HEK293 (cell line): ENCODE measurements around the gene TRAF7.

Experiments used
- CTCF ChIA-PET: fragments of 350-600 bp; formaldehyde crosslinking; extraction: SDS; loops from one replicate; lab custom pipeline; 2021; ENCODE audit warnings: antibody characterized with exemption; lab: Yijun Ruan, JAX
- POLR2A ChIA-PET: fragments of 300-600 bp; formaldehyde crosslinking; extraction: SDS; loops from one replicate; lab custom pipeline; 2020; ENCODE audit warnings: antibody characterized with exemption, inconsistent platforms; lab: Yijun Ruan, JAX
- H3K27ac ChIP-seq: fragments of 200-500 bp; sonication (Bioruptor generic); 2 replicates; pipeline ENCODE4 v1.5.1; 2014; ENCODE audit warnings: low read depth, low read length, control low read depth, inconsistent platforms; ENCODE audit errors: extremely low read depth
- H3K36me3 ChIP-seq, 2 experiments: fragments of 200-500 bp in 1 of 2; sonication (Bioruptor generic) in 1 of 2; 1 replicate in 1 of 2; 2 replicates in 1 of 2; pipeline ENCODE4 v1.5.1; 2014 to 2017; ENCODE audit warnings: inconsistent platforms in 2 of 2, low read length in 2 of 2; ENCODE audit not compliant: control insufficient read depth in 2 of 2, insufficient read depth in 1 of 2
- H3K4me1 ChIP-seq: fragments of 200-500 bp; sonication (Bioruptor generic); 2 replicates; pipeline ENCODE4 v1.5.1; 2014; ENCODE audit warnings: mild to moderate bottlenecking, low read length, inconsistent platforms; ENCODE audit not compliant: control insufficient read depth, insufficient read depth
- H3K4me3 ChIP-seq: 2 replicates; pipeline ENCODE4 v1.5.1; 2011; ENCODE audit warnings: low read depth, mild to moderate bottlenecking, control low read depth, low read length, moderate library complexity
- H3K9me3 ChIP-seq: fragments of 200-500 bp; sonication (Bioruptor generic); 2 replicates; pipeline ENCODE4 v1.5.1; 2014; ENCODE audit warnings: low read depth, low read length, inconsistent platforms; ENCODE audit not compliant: control insufficient read depth, insufficient read depth
- FEZF1 ChIP-seq: fragments of 450-650 bp; formaldehyde crosslinking; IDR thresholded peaks from 2 replicates; pipeline ENCODE4 v1.5.1; 2016; ENCODE audit warnings: missing biosample characterization, missing genetic modification characterization
- GLIS1 ChIP-seq: fragments of 450-650 bp; formaldehyde crosslinking; IDR thresholded peaks from 2 replicates; pipeline ENCODE4 v1.5.1; 2016; ENCODE audit warnings: missing biosample characterization, missing genetic modification characterization
- KLF16 ChIP-seq: fragments of 450-650 bp; formaldehyde crosslinking; IDR thresholded peaks from 2 replicates; pipeline ENCODE4 v1.5.1; 2017; ENCODE audit warnings: missing biosample characterization, missing genetic modification characterization
- ZBTB48 ChIP-seq: fragments of 450-650 bp; formaldehyde crosslinking; IDR thresholded peaks from 2 replicates; pipeline ENCODE4 v1.5.1; 2016; ENCODE audit warnings: missing biosample characterization, missing genetic modification characterization
- ZBTB8A ChIP-seq: fragments of 450-650 bp; formaldehyde crosslinking; IDR thresholded peaks from 2 replicates; pipeline ENCODE4 v1.5.1; 2016; ENCODE audit warnings: missing biosample characterization, missing genetic modification characterization
- ZFP69B ChIP-seq: fragments of 450-650 bp; formaldehyde crosslinking; IDR thresholded peaks from 2 replicates; pipeline ENCODE4 v1.5.1; 2016; ENCODE audit warnings: missing biosample characterization, missing genetic modification characterization
- ZNF211 ChIP-seq: fragments of 450-650 bp; formaldehyde crosslinking; IDR thresholded peaks from 2 replicates; pipeline ENCODE4 v1.5.1; 2016; ENCODE audit warnings: low read depth, missing biosample characterization, missing genetic modification characterization
- ZNF292 ChIP-seq: fragments of 450-650 bp; formaldehyde crosslinking; IDR thresholded peaks from 2 replicates; pipeline ENCODE4 v1.5.1; 2016; ENCODE audit warnings: low read depth, missing biosample characterization, missing genetic modification characterization, borderline replicate concordance
- ZNF416 ChIP-seq: fragments of 450-650 bp; formaldehyde crosslinking; IDR thresholded peaks from 2 replicates; pipeline ENCODE4 v1.5.1; 2016; ENCODE audit warnings: missing biosample characterization, missing genetic modification characterization
- ZNF658 ChIP-seq: fragments of 450-650 bp; formaldehyde crosslinking; IDR thresholded peaks from 2 replicates; pipeline ENCODE4; 2016; ENCODE audit warnings: missing biosample characterization, missing genetic modification characterization
- ZNF677 ChIP-seq: fragments of 450-650 bp; IDR thresholded peaks from 2 replicates; pipeline ENCODE4 v1.5.0; 2018; ENCODE audit warnings: missing biosample characterization, mild to moderate bottlenecking, missing genetic modification characterization, moderate library complexity
- ZNF792 ChIP-seq: fragments of 450-650 bp; formaldehyde crosslinking; IDR thresholded peaks from 2 replicates; pipeline ENCODE4 v1.5.1; 2016; ENCODE audit warnings: missing biosample characterization, missing genetic modification characterization
- TF ChIP-seq, protein P1 (sequence below): fragments of 450-650 bp; formaldehyde crosslinking; IDR thresholded peaks from 2 replicates; pipeline ENCODE4 v1.5.1; 2016; ENCODE audit warnings: missing biosample characterization, missing genetic modification characterization
- TF ChIP-seq, protein P2 (sequence below): fragments of 450-650 bp; formaldehyde crosslinking; IDR thresholded peaks from 2 replicates; pipeline ENCODE4 v1.5.1; 2016; ENCODE audit warnings: missing biosample characterization, missing genetic modification characterization
- TF ChIP-seq, protein P3 (sequence below): fragments of 450-650 bp; formaldehyde crosslinking; IDR thresholded peaks from 2 replicates; pipeline ENCODE4 v1.5.1; 2016; ENCODE audit warnings: missing biosample characterization, missing genetic modification characterization
- TF ChIP-seq, protein P4 (sequence below): fragments of 450-650 bp; formaldehyde crosslinking; IDR thresholded peaks from 2 replicates; pipeline ENCODE4 v1.5.1; 2016; ENCODE audit warnings: missing biosample characterization, missing genetic modification characterization
- TF ChIP-seq, protein P5 (sequence below): fragments of 450-650 bp; formaldehyde crosslinking; conservative IDR thresholded peaks from 2 replicates; pipeline ENCODE4 v1.5.1; 2016; ENCODE audit warnings: low read depth, missing biosample characterization, missing genetic modification characterization
- TF ChIP-seq, protein P6 (sequence below): fragments of 450-650 bp; formaldehyde crosslinking; IDR thresholded peaks from 2 replicates; pipeline ENCODE4 v1.5.1; 2017; ENCODE audit warnings: missing biosample characterization, missing genetic modification characterization
- TF ChIP-seq, protein P7 (sequence below): fragments of 450-650 bp; formaldehyde crosslinking; IDR thresholded peaks from 2 replicates; pipeline ENCODE4 v1.5.1; 2016; ENCODE audit warnings: missing biosample characterization, missing genetic modification characterization

The TRAF7 gene

DNA sequence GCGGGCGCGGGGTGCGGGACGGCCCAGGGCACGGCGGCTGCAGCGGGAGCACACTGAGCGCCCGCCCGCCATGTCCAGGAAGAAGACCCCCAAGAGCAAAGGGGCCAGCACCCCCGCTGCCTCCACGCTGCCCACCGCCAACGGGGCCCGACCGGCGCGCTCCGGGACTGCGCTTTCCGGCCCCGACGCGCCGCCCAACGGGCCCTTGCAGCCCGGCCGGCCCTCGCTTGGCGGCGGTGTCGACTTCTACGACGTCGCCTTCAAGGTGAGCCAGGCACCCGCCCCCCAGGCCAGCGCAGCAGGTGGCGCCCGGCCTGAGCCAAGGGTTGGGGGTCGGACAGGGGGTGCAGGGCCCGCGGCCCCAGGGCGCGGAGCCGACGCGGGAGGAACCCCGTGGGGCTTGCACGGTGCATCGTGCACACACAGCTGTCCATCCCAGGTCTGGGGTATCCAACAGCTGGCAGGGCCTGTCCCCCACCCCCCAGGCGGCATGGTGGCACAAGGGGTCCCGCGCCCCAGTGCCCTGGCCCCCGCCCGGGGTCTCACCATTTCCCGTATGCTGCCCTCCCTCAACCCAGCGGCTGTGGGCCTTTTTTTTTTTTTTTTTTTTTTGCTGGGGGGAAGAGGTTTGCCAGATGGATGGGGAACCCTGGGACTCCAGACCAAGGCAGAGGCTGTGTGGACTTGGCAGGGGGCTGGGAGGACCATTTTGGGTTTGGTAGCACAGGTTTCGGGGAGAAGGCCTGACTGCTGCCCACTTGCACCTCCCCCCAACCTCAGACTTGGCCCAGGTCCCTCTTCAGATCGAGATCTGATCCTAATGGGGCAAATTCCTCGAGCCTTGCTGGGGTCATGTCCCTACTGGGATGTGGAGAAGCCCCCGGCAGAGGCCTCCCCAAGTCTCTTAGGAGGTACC is 6.6 kb upstream of the TRAF7 start (continued):
- TF ChIP-seq, protein P1, sequence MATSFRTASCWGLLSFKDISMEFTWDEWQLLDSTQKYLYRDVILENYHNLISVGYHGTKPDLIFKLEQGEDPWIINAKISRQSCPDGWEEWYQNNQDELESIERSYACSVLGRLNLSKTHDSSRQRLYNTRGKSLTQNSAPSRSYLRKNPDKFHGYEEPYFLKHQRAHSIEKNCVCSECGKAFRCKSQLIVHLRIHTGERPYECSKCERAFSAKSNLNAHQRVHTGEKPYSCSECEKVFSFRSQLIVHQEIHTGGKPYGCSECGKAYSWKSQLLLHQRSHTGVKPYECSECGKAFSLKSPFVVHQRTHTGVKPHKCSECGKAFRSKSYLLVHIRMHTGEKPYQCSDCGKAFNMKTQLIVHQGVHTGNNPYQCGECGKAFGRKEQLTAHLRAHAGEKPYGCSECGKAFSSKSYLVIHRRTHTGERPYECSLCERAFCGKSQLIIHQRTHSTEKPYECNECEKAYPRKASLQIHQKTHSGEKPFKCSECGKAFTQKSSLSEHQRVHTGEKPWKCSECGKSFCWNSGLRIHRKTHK: no peak
- TF ChIP-seq, protein P2, sequence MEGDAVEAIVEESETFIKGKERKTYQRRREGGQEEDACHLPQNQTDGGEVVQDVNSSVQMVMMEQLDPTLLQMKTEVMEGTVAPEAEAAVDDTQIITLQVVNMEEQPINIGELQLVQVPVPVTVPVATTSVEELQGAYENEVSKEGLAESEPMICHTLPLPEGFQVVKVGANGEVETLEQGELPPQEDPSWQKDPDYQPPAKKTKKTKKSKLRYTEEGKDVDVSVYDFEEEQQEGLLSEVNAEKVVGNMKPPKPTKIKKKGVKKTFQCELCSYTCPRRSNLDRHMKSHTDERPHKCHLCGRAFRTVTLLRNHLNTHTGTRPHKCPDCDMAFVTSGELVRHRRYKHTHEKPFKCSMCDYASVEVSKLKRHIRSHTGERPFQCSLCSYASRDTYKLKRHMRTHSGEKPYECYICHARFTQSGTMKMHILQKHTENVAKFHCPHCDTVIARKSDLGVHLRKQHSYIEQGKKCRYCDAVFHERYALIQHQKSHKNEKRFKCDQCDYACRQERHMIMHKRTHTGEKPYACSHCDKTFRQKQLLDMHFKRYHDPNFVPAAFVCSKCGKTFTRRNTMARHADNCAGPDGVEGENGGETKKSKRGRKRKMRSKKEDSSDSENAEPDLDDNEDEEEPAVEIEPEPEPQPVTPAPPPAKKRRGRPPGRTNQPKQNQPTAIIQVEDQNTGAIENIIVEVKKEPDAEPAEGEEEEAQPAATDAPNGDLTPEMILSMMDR: 0 out of 2 replicates have a peak, but pooled peaks have one; percentile 50
- TF ChIP-seq ZFP69B (tag by site-specific recombination) (no peak), ZBTB8A (0 out of 2 replicates have a peak, but pooled peaks have one; percentile 19), ZNF792 (no peak), ZBTB48 (tag by site-specific recombination) (peak; percentile 44; the same call in 1 of the 2 replicates), ZNF658 (tag by site-specific recombination) (no peak), ZNF677 (tag by site-specific recombination) (0 out of 2 replicates have a peak, but pooled peaks have one; percentile 17)
- TF ChIP-seq, protein P3, sequence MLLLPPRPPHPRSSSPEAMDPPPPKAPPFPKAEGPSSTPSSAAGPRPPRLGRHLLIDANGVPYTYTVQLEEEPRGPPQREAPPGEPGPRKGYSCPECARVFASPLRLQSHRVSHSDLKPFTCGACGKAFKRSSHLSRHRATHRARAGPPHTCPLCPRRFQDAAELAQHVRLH (tag by site-specific recombination): no peak
- TF ChIP-seq, protein P4, sequence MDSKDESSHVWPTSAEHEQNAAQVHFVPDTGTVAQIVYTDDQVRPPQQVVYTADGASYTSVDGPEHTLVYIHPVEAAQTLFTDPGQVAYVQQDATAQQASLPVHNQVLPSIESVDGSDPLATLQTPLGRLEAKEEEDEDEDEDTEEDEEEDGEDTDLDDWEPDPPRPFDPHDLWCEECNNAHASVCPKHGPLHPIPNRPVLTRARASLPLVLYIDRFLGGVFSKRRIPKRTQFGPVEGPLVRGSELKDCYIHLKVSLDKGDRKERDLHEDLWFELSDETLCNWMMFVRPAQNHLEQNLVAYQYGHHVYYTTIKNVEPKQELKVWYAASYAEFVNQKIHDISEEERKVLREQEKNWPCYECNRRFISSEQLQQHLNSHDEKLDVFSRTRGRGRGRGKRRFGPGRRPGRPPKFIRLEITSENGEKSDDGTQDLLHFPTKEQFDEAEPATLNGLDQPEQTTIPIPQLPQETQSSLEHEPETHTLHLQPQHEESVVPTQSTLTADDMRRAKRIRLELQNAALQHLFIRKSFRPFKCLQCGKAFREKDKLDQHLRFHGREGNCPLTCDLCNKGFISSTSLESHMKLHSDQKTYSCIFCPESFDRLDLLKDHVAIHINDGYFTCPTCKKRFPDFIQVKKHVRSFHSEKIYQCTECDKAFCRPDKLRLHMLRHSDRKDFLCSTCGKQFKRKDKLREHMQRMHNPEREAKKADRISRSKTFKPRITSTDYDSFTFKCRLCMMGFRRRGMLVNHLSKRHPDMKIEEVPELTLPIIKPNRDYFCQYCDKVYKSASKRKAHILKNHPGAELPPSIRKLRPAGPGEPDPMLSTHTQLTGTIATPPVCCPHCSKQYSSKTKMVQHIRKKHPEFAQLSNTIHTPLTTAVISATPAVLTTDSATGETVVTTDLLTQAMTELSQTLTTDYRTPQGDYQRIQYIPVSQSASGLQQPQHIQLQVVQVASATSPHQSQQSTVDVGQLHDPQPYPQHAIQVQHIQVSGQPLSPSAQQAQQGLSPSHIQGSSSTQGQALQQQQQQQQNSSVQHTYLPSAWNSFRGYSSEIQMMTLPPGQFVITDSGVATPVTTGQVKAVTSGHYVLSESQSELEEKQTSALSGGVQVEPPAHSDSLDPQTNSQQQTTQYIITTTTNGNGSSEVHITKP: peak; percentile 39; the same call in 1 of the 2 replicates

DNA sequence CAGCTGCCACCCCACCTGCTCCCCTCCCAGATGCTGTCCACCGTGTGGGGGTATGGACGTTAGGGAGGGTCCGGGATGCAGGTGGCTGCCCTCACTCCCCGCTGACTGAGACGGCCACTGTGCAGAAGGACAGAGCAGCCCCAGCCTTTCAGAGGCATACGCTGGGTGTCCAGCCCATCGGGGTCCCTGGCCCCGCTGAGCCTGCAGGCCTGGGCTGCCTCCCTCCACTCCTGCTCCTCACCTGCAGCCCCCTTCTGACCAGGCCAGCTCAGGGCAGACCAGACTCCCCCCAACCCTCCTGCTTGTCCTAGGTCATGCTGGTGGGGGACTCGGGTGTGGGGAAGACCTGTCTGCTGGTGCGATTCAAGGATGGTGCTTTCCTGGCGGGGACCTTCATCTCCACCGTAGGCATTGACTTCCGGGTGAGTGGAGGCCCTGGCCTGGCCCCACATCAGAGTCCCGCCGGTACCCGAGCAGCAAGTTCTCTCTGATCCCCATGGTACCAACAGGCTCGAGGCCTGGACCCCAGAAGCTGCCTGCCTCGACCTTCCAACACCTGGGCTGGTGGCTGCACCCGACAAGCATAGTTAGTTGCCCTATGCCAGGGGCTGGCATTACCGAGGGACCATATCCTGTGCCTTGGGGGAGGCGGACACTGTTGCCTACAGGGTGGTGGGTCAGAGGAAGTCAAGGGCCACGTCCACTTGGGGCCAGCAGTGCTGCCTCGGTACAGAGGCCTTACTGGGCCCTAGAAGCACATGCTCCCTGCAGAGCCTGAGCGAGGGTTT is 5.8 kb upstream of the TRAF7 start:
- peaks cover 0 to 38% of the 10 kb centered on the region in 2 experiments; a peak in 2 of 3 replicates for H3K36me3 ChIP-seq
- H3K4me3 ChIP-seq: no peak overlapping the region; the same call in 1 of the 2 replicates
- no peak overlapping the region for H3K27ac ChIP-seq
- POLR2A ChIA-PET: interaction anchor here (0.6 to 1.3 kb wide), 2 partner anchors 9 to 80 kb away, joined by 3 to 5 read pairs; no protein-coding TSS in a partner anchor
- H3K4me1 ChIP-seq: peaks cover 4% of the 10 kb centered on the region
- CTCF ChIA-PET: interaction anchor here (0.6 to 1.6 kb wide), 2 partner anchors 10 to 352 kb away, joined by 3 to 18 read pairs; no protein-coding TSS in a partner anchor
- H3K9me3 ChIP-seq: no peaks in the 10 kb centered on the region
- no peak for TF ChIP-seq KLF16 (tag by site-specific recombination)
- TF ChIP-seq, protein P5, sequence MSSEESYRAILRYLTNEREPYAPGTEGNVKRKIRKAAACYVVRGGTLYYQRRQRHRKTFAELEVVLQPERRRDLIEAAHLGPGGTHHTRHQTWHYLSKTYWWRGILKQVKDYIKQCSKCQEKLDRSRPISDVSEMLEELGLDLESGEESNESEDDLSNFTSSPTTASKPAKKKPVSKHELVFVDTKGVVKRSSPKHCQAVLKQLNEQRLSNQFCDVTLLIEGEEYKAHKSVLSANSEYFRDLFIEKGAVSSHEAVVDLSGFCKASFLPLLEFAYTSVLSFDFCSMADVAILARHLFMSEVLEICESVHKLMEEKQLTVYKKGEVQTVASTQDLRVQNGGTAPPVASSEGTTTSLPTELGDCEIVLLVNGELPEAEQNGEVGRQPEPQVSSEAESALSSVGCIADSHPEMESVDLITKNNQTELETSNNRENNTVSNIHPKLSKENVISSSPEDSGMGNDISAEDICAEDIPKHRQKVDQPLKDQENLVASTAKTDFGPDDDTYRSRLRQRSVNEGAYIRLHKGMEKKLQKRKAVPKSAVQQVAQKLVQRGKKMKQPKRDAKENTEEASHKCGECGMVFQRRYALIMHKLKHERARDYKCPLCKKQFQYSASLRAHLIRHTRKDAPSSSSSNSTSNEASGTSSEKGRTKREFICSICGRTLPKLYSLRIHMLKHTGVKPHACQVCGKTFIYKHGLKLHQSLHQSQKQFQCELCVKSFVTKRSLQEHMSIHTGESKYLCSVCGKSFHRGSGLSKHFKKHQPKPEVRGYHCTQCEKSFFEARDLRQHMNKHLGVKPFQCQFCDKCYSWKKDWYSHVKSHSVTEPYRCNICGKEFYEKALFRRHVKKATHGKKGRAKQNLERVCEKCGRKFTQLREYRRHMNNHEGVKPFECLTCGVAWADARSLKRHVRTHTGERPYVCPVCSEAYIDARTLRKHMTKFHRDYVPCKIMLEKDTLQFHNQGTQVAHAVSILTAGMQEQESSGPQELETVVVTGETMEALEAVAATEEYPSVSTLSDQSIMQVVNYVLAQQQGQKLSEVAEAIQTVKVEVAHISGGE (tag by site-specific recombination): peak; percentile 89
- TF ChIP-seq ZNF292 (tag by site-specific recombination): no peak
- TF ChIP-seq, protein P6, sequence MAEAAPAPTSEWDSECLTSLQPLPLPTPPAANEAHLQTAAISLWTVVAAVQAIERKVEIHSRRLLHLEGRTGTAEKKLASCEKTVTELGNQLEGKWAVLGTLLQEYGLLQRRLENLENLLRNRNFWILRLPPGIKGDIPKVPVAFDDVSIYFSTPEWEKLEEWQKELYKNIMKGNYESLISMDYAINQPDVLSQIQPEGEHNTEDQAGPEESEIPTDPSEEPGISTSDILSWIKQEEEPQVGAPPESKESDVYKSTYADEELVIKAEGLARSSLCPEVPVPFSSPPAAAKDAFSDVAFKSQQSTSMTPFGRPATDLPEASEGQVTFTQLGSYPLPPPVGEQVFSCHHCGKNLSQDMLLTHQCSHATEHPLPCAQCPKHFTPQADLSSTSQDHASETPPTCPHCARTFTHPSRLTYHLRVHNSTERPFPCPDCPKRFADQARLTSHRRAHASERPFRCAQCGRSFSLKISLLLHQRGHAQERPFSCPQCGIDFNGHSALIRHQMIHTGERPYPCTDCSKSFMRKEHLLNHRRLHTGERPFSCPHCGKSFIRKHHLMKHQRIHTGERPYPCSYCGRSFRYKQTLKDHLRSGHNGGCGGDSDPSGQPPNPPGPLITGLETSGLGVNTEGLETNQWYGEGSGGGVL (tag by site-specific recombination): 0 out of 2 replicates have a peak, but pooled peaks have one; percentile 25
- TF ChIP-seq, protein P7, sequence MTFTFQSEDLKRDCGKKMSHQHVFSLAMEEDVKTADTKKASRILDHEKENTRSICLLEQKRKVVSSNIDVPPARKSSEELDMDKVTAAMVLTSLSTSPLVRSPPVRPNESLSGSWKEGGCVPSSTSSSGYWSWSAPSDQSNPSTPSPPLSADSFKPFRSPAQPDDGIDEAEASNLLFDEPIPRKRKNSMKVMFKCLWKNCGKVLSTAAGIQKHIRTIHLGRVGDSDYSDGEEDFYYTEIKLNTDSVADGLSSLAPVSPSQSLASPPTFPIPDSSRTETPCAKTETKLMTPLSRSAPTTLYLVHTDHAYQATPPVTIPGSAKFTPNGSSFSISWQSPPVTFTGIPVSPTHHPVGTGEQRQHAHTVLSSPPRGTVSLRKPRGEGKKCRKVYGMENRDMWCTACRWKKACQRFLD (tag by site-specific recombination): no peak
- no peak for TF ChIP-seq FEZF1 (tag by site-specific recombination)
- TF ChIP-seq ZNF416 (tag by site-specific recombination): no peak
- TF ChIP-seq GLIS1 (tag by site-specific recombination): peak; percentile 73; the same call in 1 of the 2 replicates
- no peak for TF ChIP-seq ZNF677 (tag by site-specific recombination)
- TF ChIP-seq ZNF211: no peak
